HG02885 (cell line): ENCODE data around the gene NR1H4.
"Not testable (repeated sequence)": the region's sequence is repeated elsewhere in the genome, so short reads cannot be mapped to it uniquely, and the experiment has no call there.

Experiments used
- ATAC-seq: cut with Tn5 transposase; IDR thresholded peaks from one replicate; pipeline ENCODE4 v1.9.1; 2021; ENCODE audit warnings: mild to moderate bottlenecking; ENCODE audit not compliant: unreplicated experiment, poor library complexity

NR1H4 gene

DNA sequence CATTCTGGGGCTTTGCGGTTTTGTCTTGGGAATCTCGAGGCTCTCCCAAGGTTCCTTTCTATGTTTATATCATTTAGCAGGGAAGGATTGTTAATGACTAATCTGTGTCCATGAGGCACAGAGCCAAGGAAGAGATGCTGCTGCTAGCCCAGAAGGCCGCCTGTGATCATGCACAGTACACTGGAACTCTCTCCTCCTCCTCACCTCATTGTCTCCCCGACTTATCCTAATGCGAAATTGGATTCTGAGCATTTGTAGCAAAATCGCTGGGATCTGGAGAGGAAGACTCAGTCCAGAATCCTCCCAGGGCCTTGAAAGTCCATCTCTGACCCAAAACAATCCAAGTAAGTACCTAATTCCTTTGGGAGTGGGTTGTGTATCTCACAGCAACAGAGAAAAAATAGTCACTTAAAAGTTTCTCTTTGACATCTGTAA is at the start of gene NR1H4:
TSS of gene NR1H4 (plus strand) at position 151 of the 435 bp plus-strand sequence. CDS start 19,458 bp downstream, outside the sequence.
- ATAC-seq = no peak

DNA sequence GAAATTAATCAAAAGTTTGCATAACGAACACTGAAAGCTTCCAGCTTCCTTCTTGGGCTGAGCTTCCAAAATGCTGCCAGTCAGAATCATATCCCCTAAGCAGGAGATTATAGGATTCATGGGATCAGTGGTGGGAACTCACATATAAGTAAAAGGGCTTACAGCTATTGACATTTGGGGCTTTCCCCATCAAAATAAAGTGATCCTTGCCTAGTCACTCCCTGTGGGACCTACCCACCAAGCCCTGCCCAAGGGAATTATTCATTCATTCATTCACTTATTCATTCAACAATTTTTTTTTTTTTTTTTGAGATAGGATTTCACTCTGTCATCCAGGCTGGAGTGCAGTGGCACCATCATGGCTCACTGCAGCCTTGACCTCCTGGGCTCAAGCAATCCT is 47.5 kb upstream of the NR1H4 start:
- ATAC-seq = no peak

DNA sequence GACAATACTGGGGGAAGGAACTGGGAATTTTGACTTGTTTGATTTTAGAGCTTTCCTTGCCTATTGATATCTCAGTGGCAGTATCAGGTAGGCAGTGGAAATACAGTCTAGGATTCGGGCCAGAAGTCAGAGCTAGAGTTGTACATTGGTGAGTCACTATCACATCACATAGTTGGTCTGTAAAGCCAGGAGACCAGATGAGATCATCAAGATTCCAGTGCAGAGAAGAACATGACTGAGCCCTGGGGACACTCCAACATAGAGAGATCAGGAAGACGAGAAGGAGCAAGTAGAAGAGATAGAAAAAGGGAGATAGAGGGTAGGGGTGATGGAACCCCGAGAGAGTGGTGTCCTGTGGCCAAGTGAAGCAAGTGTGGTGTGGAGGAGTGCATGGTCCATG is 46.6 kb upstream of the NR1H4 start:
- ATAC-seq = no peak

DNA sequence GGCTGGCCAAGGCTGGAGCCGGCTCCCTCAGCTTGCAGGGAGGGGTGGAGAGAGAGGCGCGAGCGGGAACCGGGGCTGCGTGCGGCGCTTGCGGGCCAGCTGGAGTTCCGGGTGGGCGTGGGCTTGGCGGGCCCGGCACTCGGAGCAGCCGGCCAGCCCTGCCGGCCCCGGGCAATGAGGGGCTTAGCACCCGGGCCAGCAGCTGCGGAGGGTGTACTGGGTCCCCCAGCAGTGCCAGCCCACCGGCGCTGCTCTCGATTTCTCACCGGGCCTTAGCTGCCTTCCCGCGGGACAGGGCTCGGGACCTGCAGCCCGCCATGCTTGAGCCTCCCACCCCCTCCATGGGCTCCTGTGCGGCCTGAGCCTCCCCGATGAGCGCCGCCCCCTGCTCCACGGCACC is 43.4 kb upstream of the NR1H4 start:
- not testable (repeated sequence) for ATAC-seq

DNA sequence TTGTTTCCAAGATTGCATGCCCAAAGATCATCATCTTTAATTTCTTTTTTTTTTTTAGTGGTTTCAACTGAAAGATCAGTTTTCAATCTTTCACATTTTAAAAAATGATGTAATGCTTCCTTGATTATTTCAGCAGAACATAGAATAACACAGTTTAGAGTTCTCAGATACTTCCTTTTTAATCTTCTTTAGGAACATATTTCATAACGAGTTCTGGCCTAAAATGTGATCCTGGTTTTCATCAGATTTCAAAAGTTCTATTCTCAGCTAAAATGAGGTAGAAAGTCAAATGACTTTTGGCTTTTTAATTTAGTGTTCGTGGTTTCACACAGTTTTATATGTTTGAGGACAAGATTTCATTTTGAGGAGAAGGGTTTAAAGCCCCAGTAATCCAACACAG is 40.0 kb upstream of the NR1H4 start:
- no peak for ATAC-seq

DNA sequence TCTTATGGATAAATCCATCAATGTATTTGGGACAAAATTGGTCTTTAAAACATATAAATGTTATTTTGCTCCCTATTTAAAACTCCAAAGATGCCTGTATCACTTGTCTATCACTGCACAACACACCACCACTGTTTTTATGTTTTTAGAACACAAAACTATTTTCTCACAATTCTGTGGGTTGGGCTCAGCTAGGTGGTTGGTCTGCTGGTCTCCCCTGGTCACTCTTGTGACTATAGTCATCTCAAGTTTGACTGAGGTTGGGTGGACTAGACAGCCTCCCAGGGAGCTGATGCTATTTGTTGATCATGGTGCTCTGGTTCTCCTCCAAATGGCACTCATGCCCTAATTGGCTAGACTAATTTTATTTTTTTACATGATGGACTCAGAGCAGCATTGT is 39.5 kb upstream of the NR1H4 start:
- ATAC-seq = no peak

DNA sequence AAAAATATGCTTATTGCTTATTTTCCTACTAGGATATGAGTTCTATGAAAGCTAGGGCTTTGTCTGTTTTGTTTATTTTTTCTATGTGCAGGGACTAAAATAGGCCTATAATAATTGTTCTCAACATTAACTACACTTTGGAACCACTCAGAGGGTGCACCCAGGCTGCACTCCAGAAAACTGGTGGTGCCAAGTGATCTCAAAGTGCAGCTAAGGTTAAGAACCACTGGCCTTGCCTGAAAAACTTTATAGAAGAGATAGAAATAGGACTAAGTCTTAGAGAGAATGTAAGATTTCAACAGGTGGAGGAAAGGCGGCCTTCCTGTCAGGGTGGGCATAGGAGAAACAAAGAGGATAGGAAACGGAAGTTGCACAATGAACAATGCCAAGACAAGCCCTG is 37.7 kb upstream of the NR1H4 start:
- ATAC-seq = no peak

DNA sequence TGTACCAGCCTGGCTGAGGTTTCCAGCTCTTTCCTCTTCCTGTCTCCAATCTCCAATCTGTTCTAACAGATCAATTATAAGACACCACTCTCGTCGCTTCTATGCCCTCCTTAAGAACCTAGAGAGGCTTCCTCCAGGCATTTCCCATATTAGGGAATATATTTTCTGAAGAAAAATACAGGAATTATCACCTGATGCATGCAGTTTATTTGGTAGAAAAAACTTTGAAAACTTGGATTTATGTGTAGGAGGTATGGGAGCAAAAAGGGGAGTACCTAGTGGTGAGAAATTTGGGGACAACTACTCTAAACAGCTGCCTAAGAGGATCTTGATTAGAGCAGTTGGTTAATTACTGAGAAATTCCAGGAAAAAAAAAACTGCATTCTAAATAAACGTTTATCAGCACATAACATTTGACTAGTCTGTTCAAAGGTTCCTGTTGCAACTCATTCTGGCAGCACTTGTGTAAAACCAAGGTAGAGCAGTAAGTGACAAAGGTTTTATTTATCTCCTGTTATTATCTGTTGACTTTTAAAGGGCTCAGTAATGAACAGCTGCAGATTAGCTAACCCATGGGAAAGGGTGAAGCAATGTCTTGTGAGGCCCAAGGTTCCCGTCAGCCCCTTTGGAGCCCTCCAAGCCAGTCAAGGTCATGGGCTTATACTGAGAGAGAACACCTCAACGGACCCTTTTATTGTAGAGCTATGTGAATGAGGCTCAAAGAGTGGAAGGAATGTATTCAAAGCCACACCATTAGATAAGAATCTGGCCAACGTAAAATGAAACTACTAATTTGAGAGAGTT is 36.4 kb upstream of the NR1H4 start:
- ATAC-seq = no peak

DNA sequence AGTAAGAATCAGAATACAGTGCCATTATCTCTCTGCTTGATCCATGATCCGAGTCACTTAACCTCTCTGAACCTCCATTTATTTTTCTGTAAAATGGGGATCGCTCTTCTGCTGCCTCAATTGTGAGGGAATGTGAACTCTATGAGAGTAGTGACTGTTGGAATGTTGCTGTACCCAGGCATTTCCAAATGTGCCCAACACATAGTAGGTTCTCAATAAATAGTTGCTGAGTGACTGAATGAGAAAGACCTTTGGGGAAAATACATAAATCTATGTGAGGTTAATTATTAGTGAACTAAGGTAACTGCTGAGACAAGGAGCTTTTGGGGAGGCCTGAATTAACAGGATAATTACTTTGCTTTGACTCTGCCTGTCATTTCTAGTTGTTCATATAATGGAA is 33.9 kb upstream of the NR1H4 start:
- no peak for ATAC-seq

DNA sequence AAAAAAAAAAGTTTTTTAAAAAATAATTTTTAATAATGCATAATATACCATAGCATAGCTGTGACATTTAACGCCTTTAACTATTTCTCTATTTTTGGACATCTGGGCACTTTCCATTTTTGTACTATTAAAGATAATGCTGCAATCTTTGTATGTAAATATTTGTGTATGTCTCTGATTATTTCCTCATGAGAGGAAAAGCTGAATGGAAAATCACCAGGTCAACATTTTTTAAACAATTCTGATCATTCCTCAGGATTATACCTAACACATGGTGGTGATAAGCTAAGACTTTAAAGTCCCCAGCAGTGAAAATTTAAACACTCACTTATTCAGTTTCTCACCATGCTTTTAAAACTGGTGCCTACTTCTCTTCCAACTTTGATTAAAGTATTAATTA is 31.3 kb upstream of the NR1H4 start:
- ATAC-seq = no peak

DNA sequence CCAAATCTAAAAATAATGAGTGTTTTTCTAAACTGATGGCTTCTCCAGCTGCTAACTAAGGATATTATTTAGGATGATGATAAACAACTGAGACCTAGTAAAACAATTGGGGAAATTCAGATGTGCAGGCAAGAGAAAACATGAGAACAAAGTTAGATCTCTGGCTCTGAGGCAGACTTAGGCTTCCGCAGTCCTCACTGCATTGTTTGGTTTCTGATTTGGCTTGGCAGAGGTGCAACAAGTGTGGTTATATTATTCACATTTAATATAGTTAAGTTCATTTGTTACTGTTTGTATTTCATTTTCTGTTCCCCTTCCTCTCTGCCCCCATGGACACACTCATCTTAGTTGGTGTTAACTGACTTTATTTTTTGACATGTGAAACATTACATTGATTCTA is 30.2 kb upstream of the NR1H4 start:
- ATAC-seq = no peak

DNA sequence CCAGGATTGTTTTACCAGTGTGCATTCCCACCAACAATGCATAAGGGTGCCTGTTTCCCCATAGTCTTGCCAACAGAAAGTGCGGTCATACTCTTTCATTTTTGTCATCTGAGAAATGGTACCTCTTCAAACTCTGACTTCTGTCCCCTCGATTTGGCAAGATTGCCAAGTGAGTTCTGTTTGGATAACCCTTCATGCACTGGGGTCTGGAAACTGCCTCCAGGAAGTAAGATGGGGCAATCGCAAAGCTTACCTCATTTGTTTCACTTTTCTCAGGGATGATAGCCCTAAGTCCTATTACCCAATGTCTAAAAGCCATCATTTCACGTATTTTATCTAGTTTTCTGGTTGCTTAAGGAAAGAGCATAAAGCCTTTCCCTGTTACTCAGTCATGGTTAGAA is 28.6 kb upstream of the NR1H4 start:
- no peak for ATAC-seq

DNA sequence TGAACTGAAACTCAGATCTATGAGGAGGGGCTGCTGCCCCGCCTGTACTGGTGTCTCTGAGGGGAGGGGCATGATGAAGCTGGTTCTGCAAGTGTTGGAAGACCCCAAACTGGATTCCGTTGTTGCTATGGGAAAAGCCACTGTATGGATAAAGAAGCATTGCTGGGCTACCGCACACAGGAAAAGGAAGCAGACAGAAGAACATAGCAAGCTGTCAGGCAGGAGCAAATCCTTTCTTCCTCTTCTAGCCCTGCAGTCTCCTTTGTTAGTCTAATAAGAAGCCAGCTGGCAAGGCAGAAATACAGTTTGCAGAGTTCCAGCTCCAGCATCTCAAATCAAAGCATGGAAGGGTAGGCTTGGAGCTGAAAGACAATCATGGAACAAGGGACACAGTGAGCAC is 26.3 kb upstream of the NR1H4 start:
- no peak for ATAC-seq

DNA sequence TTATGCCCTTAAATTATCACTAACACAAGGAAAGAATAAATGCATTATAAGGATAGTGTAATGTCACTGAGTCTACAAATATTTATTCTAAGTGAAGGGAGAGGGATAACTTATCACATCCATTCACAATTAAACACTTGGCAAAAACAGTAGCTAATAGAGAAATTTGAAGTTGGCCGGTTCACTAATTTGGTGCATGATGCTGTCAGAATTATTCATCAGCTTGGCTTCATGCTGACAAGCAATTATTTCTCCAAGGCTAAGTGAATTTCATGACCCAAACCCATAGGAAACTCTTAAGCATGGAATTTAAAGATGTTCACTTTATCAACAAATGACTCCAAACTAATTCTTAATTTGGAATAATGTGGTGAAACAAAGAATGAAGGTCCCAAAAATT is 25.0 kb upstream of the NR1H4 start:
- ATAC-seq = no peak

DNA sequence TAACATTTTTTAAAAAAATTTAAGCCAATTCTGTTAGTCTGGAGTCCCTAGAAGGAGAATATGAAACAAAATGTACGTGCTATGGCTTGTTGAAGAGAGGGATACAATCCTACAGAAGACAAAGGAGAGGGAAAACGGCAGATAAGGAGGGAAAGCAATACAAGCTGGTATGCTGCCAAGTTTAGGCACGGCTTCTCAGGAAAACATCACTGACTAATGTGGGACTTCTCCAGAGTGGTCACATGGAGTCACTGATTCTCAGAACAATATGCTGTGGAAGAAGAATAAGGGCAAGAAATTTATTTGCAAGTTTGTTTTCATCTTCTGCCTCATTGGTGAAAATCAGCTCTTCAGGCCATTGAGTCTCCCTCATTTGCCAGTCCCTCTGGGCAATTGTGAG is 22.9 kb upstream of the NR1H4 start:
- no peak for ATAC-seq

DNA sequence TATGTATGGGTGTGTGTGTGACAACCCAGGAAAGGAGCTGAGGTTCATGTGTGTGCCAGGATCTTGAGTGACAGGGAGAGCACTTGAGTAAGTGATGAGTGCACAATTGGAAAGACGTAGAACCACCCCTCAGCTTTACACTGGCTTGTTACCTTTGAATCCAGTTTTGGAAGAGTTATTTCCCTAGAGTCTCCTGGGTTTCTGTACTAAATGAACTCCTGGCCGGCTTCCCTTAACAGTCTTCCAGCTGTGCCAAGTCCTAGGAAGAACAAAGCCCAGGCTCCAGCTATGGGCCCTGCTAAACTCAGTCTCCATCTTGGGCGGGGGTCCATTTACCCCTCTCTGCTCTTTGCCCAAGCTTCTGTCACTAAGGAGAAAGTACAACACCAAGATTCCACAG is 19.7 kb upstream of the NR1H4 start:
- no peak for ATAC-seq

DNA sequence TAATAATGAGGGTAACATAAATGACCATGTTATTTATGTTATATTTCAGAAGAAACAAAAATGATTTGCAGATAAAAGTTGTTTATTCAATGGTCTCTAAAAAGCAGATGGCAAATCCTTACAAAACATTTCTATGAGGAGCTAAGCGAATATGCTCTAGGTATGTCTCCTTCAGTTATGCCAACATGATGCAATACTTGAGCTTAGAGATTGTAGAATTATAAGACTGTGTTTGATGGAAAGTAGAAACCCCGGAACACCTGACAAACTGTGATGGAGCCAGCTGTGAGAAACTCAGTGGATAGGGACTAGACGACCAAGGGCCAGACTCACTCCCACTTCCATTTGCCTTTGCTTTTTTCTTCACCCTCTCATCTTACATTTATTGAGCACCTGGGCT is 17.8 kb upstream of the NR1H4 start:
- no peak for ATAC-seq

DNA sequence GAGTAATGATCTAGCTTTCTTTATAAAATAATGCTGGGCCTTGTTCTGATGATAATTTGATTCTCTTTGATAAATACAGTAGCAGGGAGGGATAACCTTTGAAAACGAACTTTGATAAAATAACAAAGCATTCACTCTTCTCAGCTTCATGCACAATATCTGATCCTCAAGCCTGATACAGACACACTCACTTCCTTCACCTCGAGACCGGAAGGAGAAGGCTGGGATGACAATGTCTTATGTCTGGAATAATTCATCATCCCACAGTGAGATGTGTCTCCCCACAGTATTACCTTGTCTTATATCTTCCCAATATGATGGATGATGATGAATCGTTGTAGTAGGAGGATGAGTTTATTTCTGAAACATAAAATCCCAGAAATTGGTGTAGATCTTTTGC is 15.5 kb upstream of the NR1H4 start:
- no peak for ATAC-seq

DNA sequence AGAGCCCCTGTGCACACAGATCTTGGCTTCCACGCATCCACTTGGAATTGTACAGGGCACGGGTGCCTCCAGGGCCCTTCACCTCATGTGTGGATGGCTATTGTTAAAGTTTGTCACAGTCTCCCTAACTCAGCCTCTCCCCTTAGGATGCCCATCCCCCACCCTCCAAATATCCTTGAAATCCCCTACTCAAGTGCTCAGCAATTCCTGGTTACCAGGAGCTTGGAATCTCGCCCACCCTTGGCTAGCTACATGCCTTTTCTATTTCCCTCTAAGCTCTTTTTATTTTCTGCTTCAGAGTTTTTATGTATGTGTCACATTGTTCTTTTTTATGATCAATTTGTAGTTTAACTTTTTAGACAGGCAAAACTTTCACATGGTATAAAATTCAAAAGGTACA is 13.0 kb upstream of the NR1H4 start:
- no peak for ATAC-seq

DNA sequence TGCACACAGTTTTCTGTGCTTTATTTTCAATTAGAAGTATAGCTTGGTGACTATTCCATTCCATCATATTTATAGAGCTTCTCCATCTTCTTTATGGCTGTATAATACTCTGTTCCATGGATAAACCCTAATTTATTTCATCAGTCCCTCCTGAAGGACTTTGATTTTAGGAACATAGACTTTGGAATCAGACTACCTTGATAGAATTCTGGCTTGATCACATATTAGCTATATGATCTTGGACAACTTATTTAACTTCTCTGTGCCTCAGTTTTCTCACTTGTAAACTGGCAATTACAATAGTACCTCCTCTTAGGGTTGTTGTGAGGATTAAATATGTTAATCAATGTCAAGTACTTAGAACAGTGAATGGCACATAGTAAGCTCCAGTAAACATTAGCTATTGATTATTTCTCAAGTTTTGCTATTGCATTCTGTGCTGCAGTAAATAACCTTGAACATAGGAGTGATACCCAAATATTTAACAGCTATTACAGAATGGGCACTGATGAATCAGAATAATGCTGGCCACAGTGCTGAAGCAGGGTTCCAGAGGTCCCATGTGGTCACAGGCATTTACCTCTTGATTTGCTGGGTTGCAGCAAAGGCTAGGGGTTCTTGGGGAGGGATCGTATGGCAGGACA is 12.2 kb upstream of the NR1H4 start:
- no peak for ATAC-seq

DNA sequence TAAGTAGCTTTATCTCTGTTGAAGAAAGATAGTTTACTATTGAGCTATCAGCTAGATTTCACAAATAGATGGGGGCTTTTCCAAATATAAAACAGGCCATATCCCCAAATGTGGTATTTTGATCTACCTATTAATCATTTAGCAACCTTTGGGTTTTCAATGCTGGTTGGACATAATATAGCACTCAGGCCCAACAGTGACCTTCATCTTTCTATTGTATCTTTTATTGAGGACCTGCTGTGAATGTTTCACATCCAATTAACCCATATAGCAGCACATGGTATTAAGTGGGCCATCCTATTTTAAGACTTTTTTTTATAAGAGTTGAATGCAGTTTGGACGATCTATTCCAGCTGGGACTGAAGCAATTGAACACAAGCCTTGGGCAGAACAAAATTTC is 10.0 kb upstream of the NR1H4 start:
- no peak for ATAC-seq

DNA sequence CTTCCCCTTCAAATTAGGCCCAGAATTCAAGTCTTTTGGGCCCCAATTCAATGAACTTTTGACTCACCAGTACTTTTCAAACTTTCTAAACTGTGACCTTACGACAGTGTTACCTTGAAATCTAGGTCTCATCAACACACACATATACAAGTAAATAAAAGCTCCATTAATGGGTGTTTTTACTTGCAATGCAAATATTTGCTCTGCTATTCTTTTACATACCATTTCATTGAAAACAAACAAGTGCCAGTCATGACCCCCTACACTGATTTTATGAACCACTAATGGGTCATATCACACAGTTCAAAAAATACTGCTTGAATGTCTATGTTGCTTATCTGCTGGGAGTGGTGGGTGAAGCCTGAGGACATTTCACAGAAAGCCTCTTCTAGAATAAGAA is 9.1 kb upstream of the NR1H4 start:
- no peak for ATAC-seq
